Suprapubic skin (tissue), 4 donors: ENCODE data around the gene RARB. TPM values are rescaled to one million over a fixed set of nuclear protein-coding genes. Genes with fewer than 3 reads are reported as not detected.

Experiments
- DNase-seq, 2 donors: peaks; one replicate each; pipeline ENCODE4 v3.0.0-alpha.2; 2019; ENCODE audit warnings: low spot score in 2 of 2
- H3K27ac ChIP-seq: fragments of 200-600 bp; sonication (generic); one replicate; pipeline ENCODE4 v1.5.1; 2019
- H3K27me3 ChIP-seq: fragments of 200-600 bp; sonication (generic); one replicate; pipeline ENCODE4 v1.5.1; 2019
- H3K36me3 ChIP-seq: fragments of 200-600 bp; sonication (generic); one replicate; pipeline ENCODE4 v1.5.1; 2019
- H3K4me1 ChIP-seq: fragments of 200-600 bp; sonication (generic); one replicate; pipeline ENCODE4 v1.5.1; 2019
- H3K4me3 ChIP-seq: fragments of 200-600 bp; sonication (generic); one replicate; pipeline ENCODE4 v1.5.1; 2019; ENCODE audit warnings: mild to moderate bottlenecking
- H3K9me3 ChIP-seq: fragments of 200-600 bp; sonication (generic); one replicate; pipeline ENCODE4 v1.5.1; 2019
- EP300 ChIP-seq: sonication (generic); formaldehyde crosslinking; IDR thresholded peaks from one replicate; pipeline ENCODE4 v1.6.1; 2017; ENCODE audit warnings: antibody characterized with exemption
- POLR2A ChIP-seq, 2 donors: fragments of 450-650 bp; IDR thresholded peaks; one replicate each; pipeline ENCODE4 v1.6.1; 2017; ENCODE audit warnings: antibody characterized with exemption in 2 of 2, mild to moderate bottlenecking in 2 of 2, moderate library complexity in 2 of 2
- POLR2AphosphoS5 ChIP-seq, 3 donors: sonication (generic); formaldehyde crosslinking; IDR thresholded peaks; one replicate each; pipeline ENCODE4 v1.6.1; 2017; ENCODE audit warnings: antibody characterized with exemption in 3 of 3
- WGBS: methylation state at CpG from one replicate; pipeline ENCODE4 v1.1.5; 2018; 5-methylcytosine and 5-hydroxymethylcytosine counted together
- total RNA-seq, 4 donors: library from RNA; depleted of rRNA; stranded (reverse); fragments of >200 nt; gene quantifications; one replicate each; pipeline ENCODE4 v1.1.0, GENCODE V29; 2016
- TF ChIP-seq, protein P1 (sequence below), 2 donors: fragments of 200-600 bp in 1 of 2; fragments of 450-650 bp in 1 of 2; sonication (generic) in 1 of 2; IDR thresholded peaks; one replicate each; pipeline ENCODE4 v1.5.1; 2016 to 2019; ENCODE audit warnings: antibody characterized with exemption in 2 of 2, mild to moderate bottlenecking in 1 of 2, moderate library complexity in 1 of 2

RARB gene
- total RNA-seq, 4 donors from 2014 or later = 1.3 to 3.9 (median 1.5) TPM

DNA sequence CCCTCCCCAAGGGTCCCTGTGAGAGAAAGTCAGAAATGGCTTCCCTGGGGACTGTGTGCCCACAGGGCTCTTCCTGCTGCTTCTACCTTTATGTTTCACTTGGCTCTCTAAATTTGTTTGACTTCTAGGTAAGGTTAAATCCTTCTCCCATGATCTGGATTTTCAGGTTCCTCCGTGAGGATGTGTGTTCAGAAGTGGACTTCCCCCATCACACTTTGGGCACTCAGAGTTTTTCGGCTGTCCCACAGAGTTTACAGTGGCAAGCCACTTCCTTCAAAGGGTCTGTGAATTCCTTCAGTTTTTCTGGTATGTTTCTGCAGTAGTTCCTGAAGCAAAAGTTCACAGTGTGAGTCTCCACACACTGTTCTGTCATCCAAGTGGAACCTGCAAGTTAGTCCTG, 30.9 kb upstream of the RARB start:
- no peak overlapping the region for H3K4me3 ChIP-seq
- no peaks in the 10 kb centered on the region for H3K9me3 ChIP-seq
- WGBS = 83% methylated on average over 2 of the region's 2 CpGs
- H3K36me3 ChIP-seq = no peaks in the 10 kb centered on the region
- no peaks in the 10 kb centered on the region for H3K4me1 ChIP-seq
- H3K27ac ChIP-seq = no peak overlapping the region
- H3K27me3 ChIP-seq = no peaks in the 10 kb centered on the region
- TF ChIP-seq EP300 = no peak
- no peak for TF ChIP-seq POLR2A (IDR thresholded peaks at IDR 0.05)
- TF ChIP-seq, protein P1, sequence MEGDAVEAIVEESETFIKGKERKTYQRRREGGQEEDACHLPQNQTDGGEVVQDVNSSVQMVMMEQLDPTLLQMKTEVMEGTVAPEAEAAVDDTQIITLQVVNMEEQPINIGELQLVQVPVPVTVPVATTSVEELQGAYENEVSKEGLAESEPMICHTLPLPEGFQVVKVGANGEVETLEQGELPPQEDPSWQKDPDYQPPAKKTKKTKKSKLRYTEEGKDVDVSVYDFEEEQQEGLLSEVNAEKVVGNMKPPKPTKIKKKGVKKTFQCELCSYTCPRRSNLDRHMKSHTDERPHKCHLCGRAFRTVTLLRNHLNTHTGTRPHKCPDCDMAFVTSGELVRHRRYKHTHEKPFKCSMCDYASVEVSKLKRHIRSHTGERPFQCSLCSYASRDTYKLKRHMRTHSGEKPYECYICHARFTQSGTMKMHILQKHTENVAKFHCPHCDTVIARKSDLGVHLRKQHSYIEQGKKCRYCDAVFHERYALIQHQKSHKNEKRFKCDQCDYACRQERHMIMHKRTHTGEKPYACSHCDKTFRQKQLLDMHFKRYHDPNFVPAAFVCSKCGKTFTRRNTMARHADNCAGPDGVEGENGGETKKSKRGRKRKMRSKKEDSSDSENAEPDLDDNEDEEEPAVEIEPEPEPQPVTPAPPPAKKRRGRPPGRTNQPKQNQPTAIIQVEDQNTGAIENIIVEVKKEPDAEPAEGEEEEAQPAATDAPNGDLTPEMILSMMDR (IDR thresholded peaks at IDR 0.05) = no peak
- no peak for TF ChIP-seq POLR2AphosphoS5 (IDR thresholded peaks at IDR 0.05)
- no peak for DNase-seq

DNA sequence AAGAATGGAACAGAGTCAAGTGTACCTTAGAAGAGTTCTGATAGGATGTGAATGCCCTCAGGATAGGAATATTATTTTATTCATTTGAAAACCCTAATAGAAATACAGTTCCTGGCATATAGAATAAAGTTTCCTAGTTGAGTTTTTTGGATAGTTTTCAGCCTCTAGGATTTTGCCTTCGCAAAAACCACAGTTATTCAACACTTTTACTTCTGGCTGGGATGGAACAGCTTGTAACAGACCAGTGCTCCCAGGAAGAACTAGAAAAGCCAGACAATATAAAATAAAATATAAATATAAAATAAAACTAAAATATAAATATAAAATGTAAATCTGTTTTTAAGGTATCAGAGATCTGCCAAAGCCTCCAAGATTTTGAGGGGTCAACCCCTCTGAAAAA, 27.5 kb upstream of the RARB start:
- TF ChIP-seq POLR2AphosphoS5 (IDR thresholded peaks at IDR 0.05) (no peak), POLR2A (IDR thresholded peaks at IDR 0.05) (no peak), EP300 (no peak)
- TF ChIP-seq, protein P1 (IDR thresholded peaks at IDR 0.05) = no peak
- 49% methylated on average over 1 of the region's 1 CpG for WGBS
- no peak overlapping the region for H3K27ac ChIP-seq
- no peaks in the 10 kb centered on the region for H3K9me3 ChIP-seq
- H3K4me1 ChIP-seq = no peaks in the 10 kb centered on the region
- no peaks in the 10 kb centered on the region for H3K27me3 ChIP-seq
- no peak overlapping the region for H3K4me3 ChIP-seq
- DNase-seq = no peak
- no peaks in the 10 kb centered on the region for H3K36me3 ChIP-seq

- Histone ChIP-seq H3K4me3 (no peak overlapping the region), H3K27me3 (no peaks in the 10 kb centered on the region), H3K36me3 (no peaks in the 10 kb centered on the region), H3K9me3 (no peaks in the 10 kb centered on the region), H3K27ac (no peak overlapping the region), H3K4me1 (no peaks in the 10 kb centered on the region)
- no peak for TF ChIP-seq POLR2A (IDR thresholded peaks at IDR 0.05)
- TF ChIP-seq, protein P1 (IDR thresholded peaks at IDR 0.05) = no peak
- no peak for TF ChIP-seq POLR2AphosphoS5 (IDR thresholded peaks at IDR 0.05)
- no peak for TF ChIP-seq EP300
- 82% methylated on average over 4 of the region's 4 CpGs for WGBS
- no peak for DNase-seq
Measured at GRCh38 chr3:25403968-25404367, 24.1 kb upstream of the RARB start.

GRCh38 chr3:25404569-25404968, 23.5 kb upstream of the RARB start:
- no peaks in the 10 kb centered on the region for H3K36me3 ChIP-seq
- no peak for TF ChIP-seq EP300
- TF ChIP-seq POLR2AphosphoS5 (IDR thresholded peaks at IDR 0.05) = no peak
- TF ChIP-seq, protein P1 (IDR thresholded peaks at IDR 0.05) = no peak
- TF ChIP-seq POLR2A (IDR thresholded peaks at IDR 0.05) = no peak
- no peak for DNase-seq
- H3K9me3 ChIP-seq = no peaks in the 10 kb centered on the region
- 86% methylated on average over 4 of the region's 4 CpGs for WGBS
- no peaks in the 10 kb centered on the region for H3K27me3 ChIP-seq
- no peak overlapping the region for H3K27ac ChIP-seq
- no peak overlapping the region for H3K4me3 ChIP-seq
- no peaks in the 10 kb centered on the region for H3K4me1 ChIP-seq

GRCh38 chr3:25405335-25405734, 22.7 kb upstream of the RARB start:
- Histone ChIP-seq H3K4me3 (no peak overlapping the region), H3K36me3 (no peaks in the 10 kb centered on the region), H3K4me1 (no peaks in the 10 kb centered on the region), H3K27me3 (no peaks in the 10 kb centered on the region), H3K27ac (no peak overlapping the region), H3K9me3 (no peaks in the 10 kb centered on the region)
- DNase-seq = no peak
- 83% methylated on average over 1 of the region's 1 CpG for WGBS
- TF ChIP-seq, protein P1 (IDR thresholded peaks at IDR 0.05) = no peak
- no peak for TF ChIP-seq POLR2AphosphoS5 (IDR thresholded peaks at IDR 0.05)
- TF ChIP-seq EP300 = no peak
- TF ChIP-seq POLR2A (IDR thresholded peaks at IDR 0.05) = no peak
